NCI-H345 (cell line): ENCODE data around the gene REPS1.

Experiments
- DNase-seq: peaks from one replicate; lab custom pipeline; 2025; lab: John Stamatoyannopoulos, UW

The REPS1 gene

GRCh38 chr6:138856654-138857053 lies 131.4 kb downstream of the REPS1 start:
- DNase-seq, result no peak
